Activated T-cell treated with anti-CD3 and anti-CD28 coated beads, Interleukin-2, amount 50 U/mL, for 24 hours (primary cell): Measurements from ENCODE around the gene LARP1.
"Not testable (repeated sequence)": the region's sequence is repeated elsewhere in the genome, so short reads cannot be mapped to it uniquely, and the experiment has no call there.

Source experiments
- DNase-seq: peaks from one replicate; pipeline ENCODE4 v3.0.0-alpha.2; 2020
- H3K27ac Mint-ChIP-seq: 2 replicates; pipeline ENCODE4 v1.8.0; 2020; ENCODE audit warnings: mild to moderate bottlenecking, mixed read lengths
- H3K27me3 Mint-ChIP-seq: 2 replicates; pipeline ENCODE4 v1.8.0; 2020; ENCODE audit warnings: mixed read lengths
- H3K36me3 Mint-ChIP-seq: 2 replicates; pipeline ENCODE4 v1.8.0; 2020; ENCODE audit warnings: low read depth, mixed read lengths
- H3K4me1 Mint-ChIP-seq: 2 replicates; pipeline ENCODE4 v1.8.0; 2020; ENCODE audit warnings: low read depth, mixed read lengths
- H3K4me3 Mint-ChIP-seq: 2 replicates; pipeline ENCODE4 v1.8.0; 2020; ENCODE audit warnings: mild to moderate bottlenecking, moderate library complexity, mixed read lengths
- H3K9me3 Mint-ChIP-seq: 2 replicates; pipeline ENCODE4 v1.8.0; 2020; ENCODE audit warnings: mixed read lengths

The LARP1 gene

DNA sequence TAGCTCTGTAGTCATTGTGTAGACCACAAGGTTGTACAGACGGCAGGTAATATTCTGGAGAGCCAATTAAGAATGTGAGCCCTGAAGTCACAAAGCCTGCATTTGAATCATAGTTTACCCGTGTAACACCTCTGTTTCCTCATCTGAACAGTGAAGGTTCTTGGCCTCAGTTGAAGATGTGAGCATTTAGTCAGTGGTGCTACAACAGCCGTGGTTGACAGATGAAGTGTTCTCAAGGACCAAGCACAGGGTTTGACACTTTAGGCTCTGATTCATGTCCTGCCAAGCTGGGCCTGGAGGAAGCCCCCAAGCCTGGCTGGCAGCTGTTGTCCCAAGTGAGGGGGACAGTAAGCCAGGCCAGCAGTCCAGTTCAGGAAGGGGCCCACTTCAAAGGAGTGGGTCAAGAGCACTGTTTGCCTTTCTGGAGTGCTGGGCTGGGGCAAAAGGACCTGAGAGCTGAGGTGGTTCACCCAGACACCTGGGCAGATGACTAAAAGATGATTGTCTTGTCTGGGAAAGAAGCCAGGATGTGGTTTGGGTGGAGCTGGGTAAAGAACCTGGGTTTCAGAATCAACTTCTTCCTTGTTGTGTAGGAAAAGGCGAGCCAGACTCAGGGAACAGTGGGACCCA, 74.5 kb downstream of the LARP1 start:
- Mint-ChIP-seq H3K27me3 (no peaks in the 10 kb centered on the region), H3K36me3 (peaks cover 71% of the 10 kb centered on the region), H3K4me1 (peaks cover 44% of the 10 kb centered on the region), H3K9me3 (no peaks in the 10 kb centered on the region), H3K4me3 (no peak overlapping the region), H3K27ac (peak overlapping the region; percentile 86)
- peak; percentile 49 for DNase-seq

DNA sequence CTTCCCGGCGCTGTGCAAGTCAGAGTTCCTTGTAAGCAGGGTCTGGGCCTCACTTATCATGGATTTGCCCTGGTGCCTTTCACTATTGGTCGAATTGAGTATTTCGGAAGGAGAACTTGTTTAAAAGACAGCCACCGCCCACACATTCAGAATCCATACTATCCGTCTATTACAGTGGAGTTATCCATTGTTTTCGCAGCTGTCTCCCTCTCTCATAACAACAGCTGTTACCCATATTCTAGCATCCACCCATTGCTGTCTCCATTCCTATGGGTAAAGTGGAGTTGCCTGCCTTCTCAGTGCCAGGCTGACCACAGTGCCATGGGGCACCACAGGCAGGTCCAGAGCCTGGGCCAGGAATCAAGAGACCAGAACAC, 75.0 kb downstream of the LARP1 start:
- no peaks in the 10 kb centered on the region for H3K27me3 Mint-ChIP-seq
- H3K36me3 Mint-ChIP-seq = peaks cover 73% of the 10 kb centered on the region
- DNase-seq = no peak
- peak overlapping the region; percentile 86 for H3K27ac Mint-ChIP-seq
- H3K4me1 Mint-ChIP-seq = peaks cover 44% of the 10 kb centered on the region
- H3K4me3 Mint-ChIP-seq = no peak overlapping the region
- no peaks in the 10 kb centered on the region for H3K9me3 Mint-ChIP-seq

DNA sequence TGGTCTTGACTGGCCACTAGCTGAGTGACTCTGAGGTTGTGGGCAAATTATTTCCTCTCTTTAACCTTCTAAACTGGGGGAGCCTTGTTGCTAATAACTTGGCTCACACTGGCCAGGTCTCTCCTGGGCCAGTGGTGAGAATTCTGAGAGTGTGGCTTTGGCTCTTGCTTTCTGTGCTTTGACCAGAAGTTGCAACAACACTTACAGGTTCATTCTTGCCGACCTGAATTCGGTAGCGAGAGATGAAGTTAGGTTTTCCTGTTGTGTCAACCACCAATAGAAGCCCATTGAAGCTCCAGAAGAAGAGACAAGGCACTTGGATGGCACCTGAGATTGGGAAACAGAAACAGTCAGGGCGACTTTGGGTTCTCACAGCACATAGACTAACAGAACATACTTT, 75.4 kb downstream of the LARP1 start:
- peaks cover 72% of the 10 kb centered on the region for H3K36me3 Mint-ChIP-seq
- H3K9me3 Mint-ChIP-seq = no peaks in the 10 kb centered on the region
- H3K27ac Mint-ChIP-seq = peak overlapping the region; percentile 86
- no peak overlapping the region for H3K4me3 Mint-ChIP-seq
- peaks cover 44% of the 10 kb centered on the region for H3K4me1 Mint-ChIP-seq
- no peak for DNase-seq
- no peaks in the 10 kb centered on the region for H3K27me3 Mint-ChIP-seq

DNA sequence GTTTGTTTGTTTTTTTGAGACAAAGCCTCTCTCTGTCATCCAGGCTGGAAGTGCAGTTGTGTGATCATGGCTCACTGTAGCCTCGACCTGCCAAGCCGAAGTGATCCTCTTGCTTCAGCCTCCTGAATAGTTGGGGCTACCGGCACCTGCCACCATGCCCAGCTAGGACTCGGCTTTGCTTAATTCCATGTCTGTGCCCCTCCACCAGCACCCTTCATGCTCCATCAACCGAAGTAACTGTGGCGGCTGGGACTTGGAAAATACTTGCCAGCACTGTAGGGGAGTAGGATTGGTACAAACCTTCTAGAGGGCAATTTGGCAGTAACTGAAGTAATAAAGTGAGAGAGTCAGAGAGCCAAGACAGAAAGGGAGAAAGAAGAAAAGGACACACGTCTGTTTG, 76.3 kb downstream of the LARP1 start:
- Mint-ChIP-seq H3K4me1 (peaks cover 41% of the 10 kb centered on the region), H3K27ac (peak overlapping the region; percentile 29), H3K36me3 (peaks cover 72% of the 10 kb centered on the region), H3K27me3 (no peaks in the 10 kb centered on the region), H3K4me3 (no peak overlapping the region), H3K9me3 (no peaks in the 10 kb centered on the region)
- no peak for DNase-seq

DNA sequence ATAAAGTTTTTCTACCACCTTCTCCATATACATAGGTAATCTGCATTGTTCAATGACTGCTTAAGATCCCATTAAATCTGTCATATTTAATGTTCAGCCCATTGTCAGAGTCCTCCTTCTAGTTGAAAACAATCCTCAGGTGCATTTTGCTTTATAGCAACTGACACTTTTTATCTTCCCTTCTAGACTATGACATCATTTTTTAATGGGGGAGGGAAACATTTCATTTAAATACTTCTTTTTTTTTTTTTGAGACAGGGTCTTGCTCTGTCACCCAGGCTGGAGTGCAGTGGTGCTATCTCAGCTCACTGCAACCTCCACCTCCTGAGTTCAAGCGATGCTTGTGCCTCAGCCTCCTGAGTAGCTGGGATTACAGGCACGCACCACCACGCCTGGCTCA, 77.6 kb downstream of the LARP1 start:
- H3K4me3 Mint-ChIP-seq, H3K27me3 Mint-ChIP-seq, DNase-seq, H3K9me3 Mint-ChIP-seq, H3K27ac Mint-ChIP-seq: not testable (repeated sequence)
- H3K4me1 Mint-ChIP-seq = peaks cover 31% of the 10 kb centered on the region
- H3K36me3 Mint-ChIP-seq = peaks cover 63% of the 10 kb centered on the region

DNA sequence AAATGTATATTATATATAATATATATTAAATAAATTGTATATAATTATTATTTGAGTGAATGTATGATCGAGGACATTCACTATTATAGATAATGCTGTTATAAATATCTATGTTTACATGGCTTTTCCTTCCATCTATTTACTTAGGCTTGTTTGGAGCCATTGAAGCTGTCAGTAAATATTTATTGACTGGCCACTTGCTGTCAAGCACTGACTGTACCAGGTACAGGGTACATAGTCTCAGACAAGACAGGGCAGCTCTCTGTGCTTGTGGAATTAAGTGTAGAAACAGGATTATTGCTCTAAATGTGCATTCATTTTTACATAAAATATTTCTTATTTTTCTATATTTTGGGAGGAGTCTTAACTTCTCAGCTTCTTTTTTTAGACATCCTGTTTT, 78.9 kb downstream of the LARP1 start:
- Mint-ChIP-seq H3K4me1 (peaks cover 20% of the 10 kb centered on the region), H3K27ac (no peak overlapping the region), H3K27me3 (no peaks in the 10 kb centered on the region), H3K9me3 (no peaks in the 10 kb centered on the region), H3K4me3 (no peak overlapping the region), H3K36me3 (peaks cover 54% of the 10 kb centered on the region)
- no peak for DNase-seq

DNA sequence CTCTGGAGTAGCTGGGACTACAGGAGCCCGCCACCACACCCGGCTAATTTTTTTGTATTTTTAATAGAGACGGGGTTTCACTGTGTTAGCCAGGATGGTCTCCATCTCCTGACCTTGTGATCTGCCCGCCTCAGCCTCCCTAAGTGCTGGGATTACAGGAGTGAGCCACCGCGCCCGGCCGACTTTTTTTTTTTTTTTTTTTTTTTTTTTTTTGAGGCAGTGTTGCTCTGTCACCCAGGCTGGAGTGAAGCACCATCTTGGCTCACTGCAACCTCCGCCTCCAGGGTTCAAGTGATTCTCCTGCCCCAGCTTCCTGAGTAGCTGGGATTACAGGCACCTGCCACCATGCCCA, 80.5 kb downstream of the LARP1 start:
- not testable (repeated sequence) for H3K27me3 Mint-ChIP-seq, H3K27ac Mint-ChIP-seq, H3K4me1 Mint-ChIP-seq, H3K4me3 Mint-ChIP-seq, DNase-seq, H3K9me3 Mint-ChIP-seq
- peaks cover 38% of the 10 kb centered on the region for H3K36me3 Mint-ChIP-seq

DNA sequence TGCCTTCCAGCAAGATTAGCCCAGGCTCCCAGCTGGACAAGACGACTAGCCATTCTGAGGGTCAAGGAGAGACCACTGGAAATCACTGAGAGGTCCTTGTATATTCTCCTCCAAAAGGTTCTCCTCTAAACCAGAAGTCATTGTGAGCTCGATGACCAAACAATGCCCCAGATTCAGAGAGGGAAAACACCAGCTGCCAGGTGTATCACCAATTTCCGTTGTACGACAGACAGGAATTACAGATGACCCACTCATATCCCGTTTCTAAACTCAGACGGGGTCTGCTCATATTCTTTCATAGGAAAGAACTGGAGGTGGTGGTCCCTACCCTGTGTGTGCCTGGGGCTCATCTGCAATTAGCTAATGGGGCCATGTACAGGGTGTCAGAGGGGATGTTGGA, 81.0 kb downstream of the LARP1 start:
- peaks cover 32% of the 10 kb centered on the region for H3K36me3 Mint-ChIP-seq
- peaks cover 2% of the 10 kb centered on the region for H3K4me1 Mint-ChIP-seq
- H3K27ac Mint-ChIP-seq = peak overlapping the region; percentile 5
- H3K4me3 Mint-ChIP-seq = no peak overlapping the region
- no peak for DNase-seq
- no peaks in the 10 kb centered on the region for H3K27me3 Mint-ChIP-seq
- no peaks in the 10 kb centered on the region for H3K9me3 Mint-ChIP-seq

- Mint-ChIP-seq H3K36me3 (peaks cover 24% of the 10 kb centered on the region), H3K4me3 (no peak overlapping the region), H3K27me3 (no peaks in the 10 kb centered on the region), H3K4me1 (peaks cover 2% of the 10 kb centered on the region), H3K9me3 (no peaks in the 10 kb centered on the region), H3K27ac (no peak overlapping the region)
- no peak for DNase-seq
Observed at GRCh38 chr5:154837009-154837901, 82.1 kb downstream of the LARP1 start.

DNA sequence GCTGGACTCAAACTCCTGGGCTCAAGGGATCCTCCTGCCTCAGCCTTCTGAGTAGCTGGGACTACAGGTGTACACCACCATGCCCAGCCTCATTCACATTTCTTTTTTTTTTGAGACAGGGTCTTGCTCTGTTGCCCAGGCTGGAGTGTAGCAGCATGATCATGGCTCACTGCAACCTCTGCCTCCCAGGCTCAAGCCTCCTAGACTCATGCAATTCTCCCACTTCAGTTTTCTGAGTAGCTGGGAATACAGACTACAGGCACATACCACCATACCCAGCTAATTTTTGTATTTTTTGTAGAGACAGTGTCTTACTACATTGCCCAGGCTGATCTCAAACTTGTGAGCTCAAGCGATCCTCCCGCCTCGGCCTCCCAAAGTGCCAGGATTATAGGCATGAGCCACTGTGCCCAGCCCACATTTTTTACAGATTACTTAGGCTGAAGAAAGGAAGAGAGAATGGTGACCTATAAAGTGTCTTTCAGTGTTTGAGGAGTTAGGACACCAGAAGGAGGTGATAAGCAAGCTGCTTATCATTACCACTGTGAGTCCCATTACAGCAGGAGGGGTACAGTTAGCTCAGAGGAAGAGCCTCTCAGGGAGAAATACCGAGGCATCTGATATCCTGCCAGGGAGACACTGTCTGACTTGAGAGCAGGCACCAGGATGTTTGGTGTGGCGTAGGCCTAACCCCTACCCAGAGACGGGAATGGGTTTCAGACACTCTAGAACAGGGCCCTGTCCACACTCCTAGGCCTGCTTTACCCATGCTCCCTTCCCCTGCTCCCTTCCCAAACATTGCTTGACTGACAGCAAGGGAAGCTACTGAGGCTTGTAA, 85.5 kb downstream of the LARP1 start:
- H3K27me3 Mint-ChIP-seq = no peaks in the 10 kb centered on the region
- DNase-seq = no peak

DNA sequence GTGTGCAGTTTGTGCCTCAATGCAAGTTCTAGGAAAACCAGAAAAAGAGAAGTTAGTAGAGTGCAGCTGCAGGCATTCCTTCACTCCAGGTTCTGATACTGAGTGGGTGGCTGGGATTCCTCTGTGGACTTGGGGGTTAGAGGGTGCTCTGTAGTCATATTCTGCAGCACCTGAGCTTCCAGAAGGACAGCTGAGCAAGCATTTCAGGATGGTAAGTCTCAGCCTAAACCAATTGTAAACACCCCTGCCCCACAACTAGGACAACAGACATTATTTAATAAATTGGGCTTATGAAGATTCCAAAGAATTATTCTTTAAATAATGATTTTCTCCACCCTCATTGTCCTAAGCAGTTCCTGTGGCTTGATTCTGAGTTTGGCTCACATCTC, 86.1 kb downstream of the LARP1 start:
- no peaks in the 10 kb centered on the region for H3K27me3 Mint-ChIP-seq
- H3K9me3 Mint-ChIP-seq = no peaks in the 10 kb centered on the region
- no peak overlapping the region for H3K27ac Mint-ChIP-seq
- H3K36me3 Mint-ChIP-seq = peaks cover 11% of the 10 kb centered on the region
- no peak for DNase-seq
- H3K4me1 Mint-ChIP-seq = no peaks in the 10 kb centered on the region
- no peak overlapping the region for H3K4me3 Mint-ChIP-seq

More for the DNA sequence above, 85.5 kb downstream of the LARP1 start:
- no peak overlapping the region for H3K4me3 Mint-ChIP-seq
- no peak overlapping the region for H3K27ac Mint-ChIP-seq
- H3K4me1 Mint-ChIP-seq = no peaks in the 10 kb centered on the region
- no peaks in the 10 kb centered on the region for H3K9me3 Mint-ChIP-seq
- H3K36me3 Mint-ChIP-seq = peaks cover 14% of the 10 kb centered on the region

DNA sequence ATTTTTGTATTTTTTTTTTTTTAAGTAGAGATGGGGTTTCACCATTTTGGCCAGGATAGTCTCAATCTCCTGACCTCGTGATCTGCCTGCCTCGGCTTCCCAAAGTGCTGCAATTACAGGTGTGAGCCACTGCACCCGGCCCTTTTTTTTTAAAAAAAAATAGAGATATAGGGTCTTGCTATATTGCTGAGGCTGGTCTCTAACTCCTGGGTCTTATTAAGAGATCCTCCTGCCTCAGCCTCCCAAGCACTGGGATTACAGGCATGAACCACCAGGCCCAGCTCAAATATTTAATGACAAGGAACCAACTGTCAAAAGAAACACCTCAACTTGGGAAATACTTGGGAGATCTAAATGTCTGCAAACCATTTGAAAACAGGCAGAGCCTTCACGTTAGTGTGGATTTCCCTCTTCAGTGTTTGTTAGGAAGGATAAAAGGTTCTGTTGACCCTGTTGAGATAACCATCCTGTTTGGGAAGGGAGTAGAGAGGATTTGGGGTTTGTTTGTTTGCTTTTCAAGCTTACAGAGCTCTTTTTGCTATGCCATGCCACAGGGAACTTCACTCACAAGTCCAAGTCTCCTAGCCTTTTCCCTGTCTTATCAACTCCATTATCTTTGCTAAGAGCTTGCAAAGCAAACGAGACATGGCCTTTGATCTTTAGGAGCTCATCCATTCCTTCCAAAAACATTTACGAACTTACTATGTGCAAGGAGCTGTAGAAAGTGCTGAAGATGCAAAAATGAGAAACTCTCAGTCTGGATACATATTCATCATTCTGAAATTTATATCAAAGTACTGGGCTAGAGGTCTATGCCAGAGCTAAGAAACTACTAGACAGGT, 87.7 kb downstream of the LARP1 start:
- H3K4me3 Mint-ChIP-seq = no peak overlapping the region
- no peak overlapping the region for H3K27ac Mint-ChIP-seq
- peaks cover 8% of the 10 kb centered on the region for H3K36me3 Mint-ChIP-seq
- no peak for DNase-seq
- no peaks in the 10 kb centered on the region for H3K9me3 Mint-ChIP-seq
- H3K4me1 Mint-ChIP-seq = no peaks in the 10 kb centered on the region
- H3K27me3 Mint-ChIP-seq = no peaks in the 10 kb centered on the region

DNA sequence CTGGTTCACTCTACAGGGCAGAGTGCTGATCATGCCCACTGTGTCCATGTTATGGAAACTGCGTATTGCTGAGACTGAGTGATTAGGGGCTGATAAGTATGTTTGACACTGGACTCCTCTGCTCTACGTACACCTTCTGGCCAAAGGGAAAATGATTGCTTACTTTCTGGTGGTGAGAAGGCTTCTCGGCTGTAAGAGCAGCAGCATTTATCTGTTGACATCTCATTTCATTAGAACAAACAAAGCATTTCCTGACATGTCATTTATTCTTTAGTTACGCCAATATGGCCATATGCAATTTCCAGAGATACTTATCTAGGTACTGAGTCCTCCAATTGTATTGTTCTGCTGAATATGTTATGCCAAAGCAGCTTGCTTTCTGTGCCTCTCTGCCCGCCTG, 89.6 kb downstream of the LARP1 start:
- DNase-seq = no peak
- H3K36me3 Mint-ChIP-seq = peaks cover 6% of the 10 kb centered on the region
- H3K4me1 Mint-ChIP-seq = peaks cover 4% of the 10 kb centered on the region
- no peaks in the 10 kb centered on the region for H3K9me3 Mint-ChIP-seq
- no peak overlapping the region for H3K4me3 Mint-ChIP-seq
- H3K27ac Mint-ChIP-seq = no peak overlapping the region
- no peaks in the 10 kb centered on the region for H3K27me3 Mint-ChIP-seq

GRCh38 chr5:154849264-154849785, 94.1 kb downstream of the LARP1 start:
- Mint-ChIP-seq H3K9me3 (no peaks in the 10 kb centered on the region), H3K27ac (no peak overlapping the region), H3K4me1 (peaks cover 13% of the 10 kb centered on the region), H3K27me3 (no peaks in the 10 kb centered on the region), H3K4me3 (no peak overlapping the region), H3K36me3 (peaks cover 6% of the 10 kb centered on the region)
- no peak for DNase-seq
